NCI-H774 (cell line): ENCODE measurements around the gene LONRF2.
A peak's percentile ranks its signal among the peaks of the same experiment; 100 is the strongest.

Experiments used
- DNase-seq: peaks from one replicate; lab custom pipeline; 2025; lab: John Stamatoyannopoulos, UW

Gene LONRF2

GRCh38 chr2:100275200-100275589 is 47.1 kb downstream of the LONRF2 start:
- no peak for DNase-seq

GRCh38 chr2:100274566-100275199 is 47.6 kb downstream of the LONRF2 start:
- DNase-seq = no peak

DNA sequence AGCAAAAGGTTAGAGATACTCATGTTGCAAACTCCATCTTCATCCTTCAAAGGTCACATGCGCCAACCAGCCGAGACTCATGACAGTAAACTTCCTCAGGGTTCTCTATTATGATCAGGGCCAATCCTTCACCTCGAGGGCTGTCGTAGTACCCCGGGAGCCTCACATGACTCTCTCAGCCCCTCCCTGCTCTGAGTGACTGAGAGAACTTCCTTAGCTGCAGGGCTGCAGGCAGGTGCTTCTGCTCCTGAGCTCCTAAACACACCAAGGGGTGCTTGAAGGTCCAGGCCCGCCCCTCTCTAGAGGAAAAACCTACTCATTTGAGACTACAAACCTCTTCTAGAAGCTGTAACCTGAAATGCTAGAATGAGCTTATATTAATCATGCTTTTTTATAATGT is 48.2 kb downstream of the LONRF2 start:
- no peak for DNase-seq

DNA sequence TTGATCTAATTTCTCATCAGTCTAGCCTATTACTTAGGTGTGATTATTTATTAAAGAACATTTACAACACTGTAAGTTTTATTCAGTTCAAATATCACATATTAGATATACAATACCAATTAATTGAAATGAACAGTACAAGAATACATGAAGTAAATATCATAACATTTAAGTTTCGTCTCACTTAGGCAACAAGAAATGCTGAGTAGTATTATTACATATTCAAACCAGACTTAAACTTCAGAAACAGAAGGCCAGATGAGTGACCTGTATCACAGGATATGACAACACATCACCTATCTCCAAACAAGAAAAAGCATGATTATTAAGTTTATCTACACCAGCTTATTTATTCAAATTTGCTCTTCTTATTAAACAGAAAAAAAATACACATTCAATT is 48.9 kb downstream of the LONRF2 start:
- no peak for DNase-seq

GRCh38 chr2:100272841-100273329 is 49.4 kb downstream of the LONRF2 start:
- DNase-seq = no peak

DNA sequence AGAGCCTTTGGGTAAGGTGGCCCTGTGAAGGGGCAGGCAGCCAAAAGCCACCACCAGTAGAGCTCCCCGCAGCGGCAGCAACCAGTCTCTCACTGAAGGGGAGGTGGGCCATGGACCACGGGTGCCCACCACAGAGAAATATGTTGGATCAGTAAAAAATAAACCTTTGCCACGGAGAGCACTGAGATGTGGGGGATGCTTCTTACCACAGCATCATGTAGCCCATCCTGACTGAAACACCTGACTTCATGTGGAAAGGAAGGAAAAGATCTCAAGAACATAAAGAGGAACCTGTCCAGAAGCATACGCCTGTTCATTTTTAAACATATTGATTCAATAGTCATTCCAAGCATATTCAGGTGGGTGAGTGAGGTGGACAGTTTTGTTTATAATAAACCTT is 51.1 kb downstream of the LONRF2 start:
- no peak for DNase-seq

DNA sequence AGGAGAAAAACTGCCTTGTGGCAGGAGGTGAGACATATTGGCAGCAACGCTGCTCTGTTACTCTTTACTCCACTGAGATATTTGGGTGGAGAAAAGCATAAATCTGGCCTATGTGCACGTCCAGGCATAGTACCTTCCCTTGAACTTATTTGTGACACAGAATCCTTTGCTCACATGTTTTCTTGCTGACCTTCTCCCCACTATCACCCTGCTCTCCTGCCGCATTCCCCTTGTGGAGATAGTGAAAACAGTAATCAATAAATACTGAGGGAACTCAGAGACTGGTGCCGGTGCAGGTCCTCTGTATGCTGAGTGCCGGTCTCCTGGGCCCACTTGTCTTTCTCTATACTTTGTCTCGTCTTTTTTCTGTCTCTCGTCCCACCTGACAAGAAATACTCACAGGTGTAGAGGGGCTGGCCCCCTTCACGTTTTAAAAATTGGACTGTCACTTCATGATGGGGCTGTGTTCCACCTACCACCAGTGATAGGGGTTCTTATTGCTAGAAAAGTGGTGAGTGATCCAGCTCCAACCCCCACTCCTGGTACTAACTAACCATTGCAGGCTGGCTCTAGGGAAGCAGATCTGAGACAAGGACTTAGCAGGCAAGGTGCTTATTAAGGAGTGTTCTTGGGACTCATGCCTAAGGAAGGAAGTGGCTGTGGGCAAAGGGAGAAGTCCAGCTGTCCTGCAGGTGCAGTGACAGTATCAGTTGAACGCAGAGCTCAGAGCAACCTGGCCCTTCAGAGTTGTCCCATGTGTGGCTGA is 51.7 kb downstream of the LONRF2 start:
- DNase-seq = no peak

GRCh38 chr2:100269889-100270288 is 52.4 kb downstream of the LONRF2 start:
- DNase-seq = no peak

GRCh38 chr2:100268986-100269385 is 53.3 kb downstream of the LONRF2 start:
- DNase-seq = no peak

- no peak for DNase-seq
These were observed 54.5 kb downstream of the LONRF2 start for GRCh38 chr2:100267751-100268150.

DNA sequence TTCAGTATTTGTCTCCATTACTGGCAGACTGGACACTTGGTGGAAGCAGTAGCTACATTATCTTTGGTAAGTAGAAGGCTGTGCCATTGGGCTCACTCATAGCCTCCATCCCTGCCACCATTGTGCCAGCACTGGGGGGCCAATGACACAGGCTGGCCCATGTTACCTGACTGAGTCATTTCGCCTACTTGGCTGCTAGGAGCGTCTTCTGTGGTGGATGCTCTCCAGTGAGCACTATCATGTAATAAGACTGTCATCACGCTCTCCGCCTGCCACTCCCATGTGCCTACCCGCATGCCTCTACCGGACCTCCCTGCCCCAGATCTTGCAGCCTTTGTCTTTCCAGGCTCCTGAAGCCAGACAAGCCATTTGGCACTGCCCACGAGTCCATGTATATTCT is 56.2 kb downstream of the LONRF2 start:
- no peak for DNase-seq

GRCh38 chr2:100265226-100265625 is 57.1 kb downstream of the LONRF2 start:
- no peak for DNase-seq

GRCh38 chr2:100264651-100265050 is 57.6 kb downstream of the LONRF2 start:
- no peak for DNase-seq

- DNase-seq = no peak
These were observed 58.2 kb downstream of the LONRF2 start for GRCh38 chr2:100264121-100264520.

- peak; percentile 2 for DNase-seq
These were observed 59.6 kb downstream of the LONRF2 start for GRCh38 chr2:100262555-100263320.

DNA sequence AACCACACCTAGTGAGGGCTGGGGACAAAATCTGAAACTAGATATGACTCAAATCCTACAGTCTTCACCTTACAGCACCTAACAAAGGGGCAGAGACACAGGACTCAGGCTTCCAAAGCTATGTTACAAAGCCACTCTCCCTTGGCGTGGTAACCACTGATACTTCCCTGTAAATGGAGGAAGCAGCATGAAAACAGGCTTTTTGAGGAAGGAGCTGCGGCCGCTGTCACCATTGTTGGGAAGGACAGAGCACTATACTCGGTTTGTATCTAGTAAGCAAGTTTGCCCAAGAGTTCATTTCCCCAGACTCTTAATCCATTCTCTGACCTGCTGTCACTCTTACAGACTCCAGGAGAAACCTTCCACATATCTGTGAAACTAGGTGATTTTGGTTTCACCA is 60.3 kb downstream of the LONRF2 start:
- no peak for DNase-seq

GRCh38 chr2:100260712-100261620 is 61.3 kb downstream of the LONRF2 start:
- DNase-seq = no peak

GRCh38 chr2:100259106-100259505 is 63.2 kb downstream of the LONRF2 start:
- no peak for DNase-seq

DNA sequence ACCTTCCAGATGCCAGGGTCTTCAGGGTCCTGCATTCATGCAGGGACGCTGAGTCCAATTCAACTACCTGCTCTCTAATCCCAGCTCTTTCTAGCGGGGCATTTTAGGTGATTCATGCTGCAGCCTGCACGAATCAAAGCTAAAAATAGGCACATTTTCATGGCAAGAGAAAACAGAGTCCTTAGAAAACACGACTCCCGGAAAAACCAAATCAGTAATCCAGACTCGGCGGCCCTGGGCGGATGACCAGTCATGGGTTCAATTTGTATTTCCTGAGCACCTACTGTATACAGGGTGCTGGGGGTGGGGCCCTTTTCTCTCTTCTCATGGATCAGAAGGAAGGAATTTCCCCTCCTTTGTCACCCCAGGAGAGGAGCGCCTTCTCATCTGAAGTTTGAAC is 64.4 kb downstream of the LONRF2 start:
- no peak for DNase-seq

- no peak for DNase-seq
These were observed 65.5 kb downstream of the LONRF2 start for GRCh38 chr2:100256849-100257248.

DNA sequence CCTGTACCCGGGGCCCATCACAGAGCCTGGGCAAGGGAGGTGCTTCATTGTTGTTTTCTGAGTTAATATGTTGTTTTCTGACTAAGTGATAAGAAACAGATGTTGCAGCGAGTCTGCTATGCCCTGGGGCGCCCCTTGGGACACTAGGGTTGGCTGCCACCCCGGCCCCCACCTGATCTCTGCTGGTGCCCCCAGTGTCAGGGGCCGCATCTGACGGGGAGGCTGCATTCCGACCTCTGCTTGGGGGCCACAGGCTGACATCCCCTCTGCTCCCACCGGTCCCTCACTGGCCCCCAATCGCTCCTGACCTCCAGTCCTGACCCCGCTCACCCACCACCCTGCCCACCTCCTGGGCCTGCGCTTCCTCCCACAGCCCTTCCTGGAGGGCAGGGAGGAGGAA is 65.9 kb downstream of the LONRF2 start:
- no peak for DNase-seq
